Erythroblast (primary cell): ENCODE measurements around the gene MRPL49.

Experiments used
- GATA1 ChIP-seq: IDR thresholded peaks from 2 replicates; pipeline ENCODE4 v1.6.1; 2011; ENCODE audit warnings: low read depth, mild to moderate bottlenecking, control low read depth, low read length, moderate library complexity
- POLR2A ChIP-seq: IDR thresholded peaks from 2 replicates; pipeline ENCODE4 v1.6.1; 2011; ENCODE audit warnings: mild to moderate bottlenecking, low read length

DNA sequence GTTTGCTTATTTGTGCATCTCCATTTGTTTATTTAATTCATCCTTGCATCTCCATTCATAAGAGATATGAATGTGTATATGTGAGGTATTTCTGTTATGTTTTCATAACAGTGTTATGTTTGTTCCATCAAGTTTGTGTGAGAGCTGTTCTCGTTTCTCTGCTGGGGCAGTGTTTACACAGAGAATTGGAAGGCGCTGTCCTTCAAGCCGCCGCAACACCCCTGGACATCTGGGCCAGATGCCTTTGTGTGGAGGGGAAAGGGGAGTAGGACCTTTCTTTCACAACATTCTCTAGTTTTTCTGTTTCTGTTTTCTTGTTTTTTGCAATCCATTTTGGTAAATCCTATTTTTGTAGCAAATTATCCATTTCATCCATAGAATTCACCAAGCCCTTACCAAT, 17.5 kb upstream of the MRPL49 start:
- TF ChIP-seq POLR2A (no peak), GATA1 (no peak)
